SU-DHL-6 (cell line): ENCODE results near the gene RNF114.

Experiments used
- EZH2phosphoT487 ChIP-seq: fragments of 200-600 bp; sonication (generic), shearing (Covaris generic); conservative IDR thresholded peaks from 2 replicates; pipeline ENCODE4 v1.6.1; 2018; ENCODE audit warnings: mild to moderate bottlenecking, antibody characterized with exemption, low read length, moderate library complexity, mixed read lengths
- TF ChIP-seq, protein P1 (sequence below): fragments of 200-600 bp; sonication (generic); IDR thresholded peaks from one replicate; pipeline ENCODE4 v1.5.1; 2017; ENCODE audit warnings: antibody characterized with exemption, mild to moderate bottlenecking, low read length, moderate library complexity; ENCODE audit not compliant: insufficient read depth, poor library complexity, severe bottlenecking

DNA sequence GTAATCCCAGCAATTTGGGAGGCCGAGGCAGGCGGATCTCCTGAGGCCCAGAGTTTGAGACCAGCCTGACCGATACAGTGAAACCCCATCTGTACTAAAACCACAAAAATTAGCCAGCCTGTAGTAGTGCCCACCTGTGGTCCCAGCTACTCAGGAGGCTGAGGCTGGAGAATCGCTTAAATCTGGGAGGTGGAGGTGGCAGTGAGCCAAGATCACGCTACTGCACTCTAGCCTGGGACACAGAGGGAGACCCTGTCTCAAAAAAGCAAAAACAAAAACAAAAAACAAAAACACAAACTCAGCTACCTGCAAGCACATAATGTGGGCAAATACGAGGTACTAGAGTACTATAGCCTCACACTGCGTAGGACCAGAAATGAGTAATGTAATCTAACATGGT lies 17.2 kb upstream of the RNF114 start:
- TF ChIP-seq, protein P1, sequence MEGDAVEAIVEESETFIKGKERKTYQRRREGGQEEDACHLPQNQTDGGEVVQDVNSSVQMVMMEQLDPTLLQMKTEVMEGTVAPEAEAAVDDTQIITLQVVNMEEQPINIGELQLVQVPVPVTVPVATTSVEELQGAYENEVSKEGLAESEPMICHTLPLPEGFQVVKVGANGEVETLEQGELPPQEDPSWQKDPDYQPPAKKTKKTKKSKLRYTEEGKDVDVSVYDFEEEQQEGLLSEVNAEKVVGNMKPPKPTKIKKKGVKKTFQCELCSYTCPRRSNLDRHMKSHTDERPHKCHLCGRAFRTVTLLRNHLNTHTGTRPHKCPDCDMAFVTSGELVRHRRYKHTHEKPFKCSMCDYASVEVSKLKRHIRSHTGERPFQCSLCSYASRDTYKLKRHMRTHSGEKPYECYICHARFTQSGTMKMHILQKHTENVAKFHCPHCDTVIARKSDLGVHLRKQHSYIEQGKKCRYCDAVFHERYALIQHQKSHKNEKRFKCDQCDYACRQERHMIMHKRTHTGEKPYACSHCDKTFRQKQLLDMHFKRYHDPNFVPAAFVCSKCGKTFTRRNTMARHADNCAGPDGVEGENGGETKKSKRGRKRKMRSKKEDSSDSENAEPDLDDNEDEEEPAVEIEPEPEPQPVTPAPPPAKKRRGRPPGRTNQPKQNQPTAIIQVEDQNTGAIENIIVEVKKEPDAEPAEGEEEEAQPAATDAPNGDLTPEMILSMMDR = no peak
- TF ChIP-seq EZH2phosphoT487 = no peak
